NOMO-1 treated with DMSO at 0.1 percent for 48 hours (cell line): ENCODE results near the gene AMBP.
"Not testable (repeated sequence)": the region's sequence is repeated elsewhere in the genome, so short reads cannot be mapped to it uniquely, and the experiment has no call there.

ENCODE experiments used
- DNase-seq: peaks from one replicate; lab custom pipeline; 2025; ENCODE audit not compliant: unreplicated experiment; lab: John Stamatoyannopoulos, UW

Gene AMBP

DNA sequence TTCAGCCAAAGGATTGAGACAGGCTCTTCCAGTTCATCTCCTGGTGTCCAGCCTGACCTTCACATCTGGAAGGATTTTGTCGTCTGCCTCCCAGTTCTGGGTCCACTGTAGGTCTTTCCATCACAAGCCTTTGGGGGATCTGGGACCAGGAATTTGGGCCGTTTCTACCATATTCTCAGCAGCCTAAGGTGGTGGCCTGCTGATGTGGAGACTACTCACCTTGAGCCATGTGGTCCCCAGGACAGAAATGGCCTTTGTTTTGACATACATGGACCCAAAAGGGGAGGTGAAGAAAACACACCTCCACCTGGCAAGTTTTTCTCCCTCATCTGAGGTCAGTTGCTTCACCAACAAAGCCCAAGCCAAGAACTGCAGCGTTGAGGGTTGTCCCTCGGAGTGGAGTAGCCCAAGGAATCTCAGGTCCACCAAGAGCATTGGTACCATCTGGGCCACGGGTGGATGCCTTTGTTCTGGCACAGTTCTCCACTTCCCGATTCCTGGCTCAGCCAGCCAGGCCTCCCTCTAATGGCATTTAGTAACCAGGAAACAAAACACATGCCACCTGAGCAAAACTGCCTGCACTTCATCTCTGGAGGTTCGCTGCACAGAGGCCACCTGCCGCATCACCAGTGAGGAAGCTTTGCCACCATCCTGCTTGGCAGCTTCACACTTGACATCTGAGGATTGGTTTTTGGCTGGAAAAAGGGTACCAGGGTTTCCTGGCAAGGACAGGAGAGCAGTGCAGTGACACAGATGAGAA, 24.7 kb downstream of the AMBP start:
- DNase-seq = no peak

DNA sequence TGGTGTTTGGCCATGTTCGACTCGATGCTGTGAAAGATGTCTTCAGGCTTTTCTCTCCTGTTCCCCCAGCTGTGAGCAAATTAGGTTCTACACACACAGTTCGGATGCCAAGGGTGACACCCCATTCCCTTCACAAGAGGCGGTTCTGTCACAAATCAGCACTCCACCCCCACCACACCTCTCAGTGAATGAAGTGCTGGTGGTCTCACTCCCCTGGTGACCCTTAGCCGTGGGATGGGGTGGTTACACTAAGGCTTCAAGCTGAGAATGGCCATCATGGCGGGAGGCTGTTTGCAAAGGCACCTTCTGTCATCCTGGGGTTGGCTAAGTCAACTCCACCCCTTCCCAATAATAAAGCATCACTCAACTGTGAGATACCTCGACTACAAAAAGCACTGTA, 26.4 kb downstream of the AMBP start:
- DNase-seq = no peak

DNA sequence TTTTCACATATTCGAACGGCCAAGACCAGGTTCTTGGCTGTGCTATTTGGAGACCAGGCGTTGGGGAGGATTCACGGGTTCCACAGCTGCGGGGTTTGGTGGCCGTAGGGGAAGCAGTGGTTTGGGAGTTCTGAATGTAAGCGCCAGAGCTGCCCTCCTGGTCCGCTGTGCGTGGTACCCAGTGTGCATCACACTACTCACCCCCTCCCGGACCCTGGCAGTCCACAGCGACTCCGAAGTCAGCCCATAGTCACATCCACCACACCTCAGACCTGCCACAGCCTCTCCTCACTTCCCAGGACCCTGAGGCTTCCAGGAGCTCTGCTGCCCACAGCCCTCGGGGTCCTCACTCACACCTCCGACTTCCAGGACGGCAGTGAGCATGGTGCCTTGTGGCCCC, 26.8 kb downstream of the AMBP start:
- DNase-seq = no peak

DNA sequence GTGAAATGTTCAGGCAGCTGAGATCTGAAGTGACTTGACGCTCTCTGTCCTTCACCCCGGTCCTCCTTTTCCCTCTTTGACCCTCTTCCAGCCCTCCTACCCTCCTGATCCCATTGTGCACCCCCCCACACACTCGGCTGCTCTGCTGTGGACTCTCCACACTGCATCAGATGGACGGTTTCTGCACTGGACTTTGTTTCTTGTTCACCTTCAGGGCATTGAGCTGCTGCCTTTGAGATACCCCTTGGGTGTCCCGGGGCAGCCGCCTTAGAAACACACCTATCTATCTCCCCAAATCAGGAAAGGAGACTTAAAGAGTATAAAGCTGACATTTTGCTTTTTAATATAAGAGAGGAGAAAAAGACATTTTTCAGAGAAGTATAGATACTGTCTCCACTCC, 27.5 kb downstream of the AMBP start:
- DNase-seq = no peak

DNA sequence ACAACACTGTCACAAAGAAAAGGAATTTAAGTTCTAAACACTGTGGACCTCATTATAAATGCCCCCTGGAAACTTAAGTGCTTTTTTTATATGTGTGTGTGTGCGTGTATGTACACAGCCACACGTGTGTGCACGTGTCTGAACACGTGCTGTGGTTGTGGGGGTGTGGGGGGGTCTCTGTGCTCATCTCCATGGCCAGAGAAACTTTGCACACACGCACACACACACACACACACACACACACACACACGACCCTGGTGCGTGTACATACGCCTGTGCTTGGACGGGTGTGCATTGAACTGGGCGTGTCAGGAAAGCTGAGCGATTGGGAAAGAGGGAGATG, 27.9 kb downstream of the AMBP start:
- no peak for DNase-seq

DNA sequence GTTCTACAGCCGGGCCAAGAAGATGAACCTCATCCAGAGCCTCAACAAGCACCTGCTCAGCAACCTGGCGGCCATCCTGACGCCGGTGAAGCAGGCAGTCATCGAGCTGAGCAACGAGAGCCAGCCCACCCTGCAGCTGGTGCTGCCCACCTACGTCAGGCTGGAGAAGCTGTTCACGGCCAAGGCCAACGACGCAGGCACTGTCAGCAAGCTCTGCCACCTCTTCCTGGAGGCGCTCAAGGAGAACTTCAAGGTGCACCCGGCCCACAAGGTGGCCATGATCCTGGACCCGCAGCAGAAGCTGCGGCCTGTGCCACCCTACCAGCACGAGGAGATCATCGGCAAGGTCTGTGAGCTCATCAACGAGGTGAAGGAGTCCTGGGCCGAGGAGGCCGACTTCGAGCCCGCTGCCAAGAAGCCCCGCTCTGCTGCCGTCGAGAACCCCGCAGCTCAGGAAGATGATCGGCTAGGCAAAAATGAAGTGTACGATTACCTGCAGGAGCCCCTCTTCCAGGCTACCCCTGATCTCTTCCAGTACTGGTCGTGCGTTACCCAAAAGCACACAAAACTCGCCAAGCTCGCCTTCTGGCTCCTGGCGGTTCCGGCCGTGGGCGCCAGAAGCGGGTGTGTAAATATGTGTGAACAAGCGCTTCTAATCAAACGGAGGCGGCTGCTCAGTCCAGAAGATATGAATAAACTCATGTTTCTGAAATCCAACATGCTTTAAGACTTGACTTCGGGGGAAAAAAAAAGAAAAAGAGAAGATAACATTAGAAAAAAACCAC, 28.5 kb downstream of the AMBP start:
- DNase-seq = no peak

DNA sequence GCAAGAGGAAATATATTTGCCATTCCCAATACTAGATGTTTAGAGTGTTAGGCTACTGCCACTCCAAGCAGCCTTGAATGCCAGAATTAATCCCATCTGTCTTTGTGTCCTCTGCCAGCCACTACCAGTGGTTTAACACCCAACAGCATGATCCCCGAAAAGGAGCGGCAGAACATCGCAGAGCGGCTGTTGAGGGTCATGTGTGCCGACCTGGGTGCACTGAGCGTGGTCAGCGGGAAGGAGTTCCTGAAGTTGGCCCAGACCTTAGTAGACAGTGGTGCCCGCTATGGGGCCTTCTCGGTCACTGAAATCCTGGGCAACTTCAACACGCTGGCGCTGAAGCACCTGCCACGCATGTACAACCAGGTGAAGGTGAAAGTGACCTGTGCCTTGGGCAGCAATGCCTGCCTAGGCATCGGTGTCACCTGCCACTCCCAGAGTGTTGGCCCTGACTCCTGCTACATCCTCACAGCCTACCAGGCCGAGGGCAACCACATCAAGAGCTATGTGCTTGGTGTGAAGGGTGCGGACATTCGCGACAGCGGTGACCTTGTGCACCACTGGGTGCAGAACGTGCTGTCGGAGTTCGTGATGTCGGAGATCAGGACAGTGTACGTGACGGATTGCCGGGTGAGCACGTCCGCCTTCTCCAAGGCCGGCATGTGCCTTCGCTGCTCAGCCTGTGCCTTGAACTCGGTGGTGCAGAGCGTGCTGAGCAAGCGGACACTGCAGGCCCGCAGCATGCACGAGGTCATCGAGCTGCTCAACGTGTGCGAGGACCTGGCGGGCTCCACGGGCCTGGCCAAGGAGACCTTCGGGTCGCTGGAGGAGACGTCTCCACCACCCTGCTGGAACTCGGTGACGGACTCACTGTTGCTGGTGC, 29.3 kb downstream of the AMBP start:
- no peak for DNase-seq

DNA sequence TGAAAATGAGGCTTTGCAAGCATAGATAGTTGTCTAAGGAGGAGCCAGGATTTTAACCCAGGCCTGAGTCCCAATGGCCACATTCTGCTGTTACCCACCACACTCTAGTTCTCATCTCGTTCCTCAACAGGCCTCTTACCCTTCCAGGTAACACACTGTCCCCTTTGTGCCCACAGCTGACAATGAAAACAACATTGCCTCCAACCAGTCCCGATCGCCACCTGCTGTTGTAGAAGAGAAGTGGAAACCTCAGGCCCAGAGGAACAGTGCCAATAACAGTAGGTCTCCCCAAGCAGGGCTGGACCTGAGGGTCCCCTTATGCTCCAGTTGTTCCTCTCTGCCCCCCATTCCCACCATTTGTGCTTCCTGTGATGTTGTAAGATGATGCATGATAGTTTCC, 30.4 kb downstream of the AMBP start:
- DNase-seq = no peak

DNA sequence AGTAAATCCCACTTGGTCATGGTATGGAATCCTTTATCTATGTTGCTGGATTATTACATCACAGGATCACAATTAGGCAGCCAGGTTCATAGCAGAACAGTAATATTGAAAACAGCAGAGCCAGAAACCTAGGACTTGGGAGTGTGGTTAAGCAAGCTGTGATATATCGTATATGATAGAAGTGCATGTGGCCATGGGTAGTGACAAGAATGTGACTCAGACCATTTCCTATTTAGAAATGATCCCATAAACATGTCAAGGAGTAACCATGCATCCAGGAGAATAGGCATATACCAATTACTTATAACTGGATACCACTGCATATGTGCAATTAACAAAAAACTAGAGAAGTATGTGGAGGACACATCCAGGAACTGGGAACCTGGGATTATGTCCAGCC, 31.2 kb downstream of the AMBP start:
- DNase-seq = no peak

DNA sequence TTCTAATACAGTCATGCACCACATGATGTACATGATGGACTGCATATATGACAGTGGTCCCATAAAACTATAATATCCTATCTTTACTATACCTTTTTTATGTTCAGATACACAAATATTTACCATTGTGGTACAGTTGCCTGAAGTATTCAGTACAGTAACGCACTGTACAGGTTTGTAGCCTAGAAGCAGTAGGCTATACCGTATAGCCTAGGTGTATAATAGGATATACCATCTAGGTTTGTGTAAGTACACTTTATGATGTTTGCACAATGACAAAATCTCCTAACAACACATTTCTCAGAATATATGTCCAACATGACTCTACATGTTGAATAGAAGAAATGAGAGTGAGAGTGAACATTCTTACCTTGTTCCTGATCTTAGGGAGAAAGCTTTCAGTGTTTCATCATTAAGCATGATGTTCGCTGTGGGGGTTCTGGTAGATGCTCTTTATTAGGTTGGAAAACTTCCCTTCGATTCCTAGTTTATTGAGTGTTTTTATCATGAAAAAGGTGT, 31.8 kb downstream of the AMBP start:
- no peak for DNase-seq

DNA sequence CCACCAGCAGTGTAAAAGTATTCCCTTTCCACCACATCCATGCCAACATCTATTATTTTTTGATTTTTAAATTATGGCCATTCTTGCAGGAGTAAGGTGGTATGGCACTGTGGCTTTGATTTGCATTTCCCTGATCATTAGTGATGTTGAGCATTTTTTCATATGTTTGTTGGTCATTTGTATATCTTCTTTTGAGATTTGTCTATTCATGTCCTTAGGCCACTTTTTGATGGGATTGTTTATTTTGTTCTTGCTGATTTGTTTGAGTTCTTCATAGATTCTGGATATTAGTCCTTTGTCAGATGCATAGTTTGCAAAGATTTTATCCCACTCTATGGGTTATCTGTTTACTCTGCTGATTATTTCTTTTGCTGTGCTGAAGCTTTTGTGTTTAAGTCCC, 34.4 kb downstream of the AMBP start:
- not testable (repeated sequence) for DNase-seq

DNA sequence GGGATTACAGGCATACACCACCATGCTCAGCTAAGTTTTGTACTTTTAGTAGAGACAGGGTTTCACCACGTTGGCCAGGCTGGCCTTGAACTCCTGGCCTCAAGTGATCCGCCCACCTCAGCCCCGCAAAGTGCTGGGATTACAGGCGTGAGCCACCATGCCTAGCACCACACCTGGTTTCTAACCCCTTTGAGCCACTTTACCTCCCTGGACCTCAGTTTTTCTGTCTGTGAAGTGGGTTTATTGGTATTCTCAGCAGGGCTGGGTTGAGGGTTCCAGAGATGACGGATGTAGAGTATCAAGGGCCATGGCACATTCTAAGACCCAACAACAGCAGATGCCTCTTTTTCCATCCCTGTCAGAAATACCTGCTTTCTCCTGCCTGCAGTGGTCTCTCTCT, 38.6 kb downstream of the AMBP start:
- no peak for DNase-seq

DNA sequence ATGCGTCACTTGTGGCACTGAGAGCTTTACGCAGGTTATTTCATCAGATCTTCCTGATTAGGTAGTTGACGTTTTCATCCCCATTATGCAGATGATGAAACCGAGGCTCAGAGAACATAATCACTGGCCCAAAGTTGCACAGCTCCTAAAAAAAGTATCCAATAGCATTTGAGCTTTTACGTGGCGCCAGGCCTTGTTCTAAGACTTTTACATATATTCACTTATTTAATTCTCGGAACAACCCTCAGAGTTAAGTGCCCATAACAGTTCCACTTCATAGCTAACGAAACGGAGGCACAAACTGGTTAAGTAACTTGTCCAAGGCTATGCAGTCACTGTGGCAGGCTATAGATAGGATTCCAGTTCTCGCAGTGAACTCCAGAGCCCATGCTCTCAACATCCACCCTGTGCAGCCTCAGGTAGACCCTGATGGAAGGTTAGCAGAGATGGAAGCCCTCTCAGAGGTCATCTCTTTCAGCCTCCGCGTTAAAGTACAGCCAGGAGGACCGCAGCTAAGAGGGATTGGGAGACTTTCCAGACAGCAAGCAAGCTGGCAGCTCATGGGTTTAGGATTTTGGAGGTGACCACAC, 39.3 kb downstream of the AMBP start:
- DNase-seq = no peak

DNA sequence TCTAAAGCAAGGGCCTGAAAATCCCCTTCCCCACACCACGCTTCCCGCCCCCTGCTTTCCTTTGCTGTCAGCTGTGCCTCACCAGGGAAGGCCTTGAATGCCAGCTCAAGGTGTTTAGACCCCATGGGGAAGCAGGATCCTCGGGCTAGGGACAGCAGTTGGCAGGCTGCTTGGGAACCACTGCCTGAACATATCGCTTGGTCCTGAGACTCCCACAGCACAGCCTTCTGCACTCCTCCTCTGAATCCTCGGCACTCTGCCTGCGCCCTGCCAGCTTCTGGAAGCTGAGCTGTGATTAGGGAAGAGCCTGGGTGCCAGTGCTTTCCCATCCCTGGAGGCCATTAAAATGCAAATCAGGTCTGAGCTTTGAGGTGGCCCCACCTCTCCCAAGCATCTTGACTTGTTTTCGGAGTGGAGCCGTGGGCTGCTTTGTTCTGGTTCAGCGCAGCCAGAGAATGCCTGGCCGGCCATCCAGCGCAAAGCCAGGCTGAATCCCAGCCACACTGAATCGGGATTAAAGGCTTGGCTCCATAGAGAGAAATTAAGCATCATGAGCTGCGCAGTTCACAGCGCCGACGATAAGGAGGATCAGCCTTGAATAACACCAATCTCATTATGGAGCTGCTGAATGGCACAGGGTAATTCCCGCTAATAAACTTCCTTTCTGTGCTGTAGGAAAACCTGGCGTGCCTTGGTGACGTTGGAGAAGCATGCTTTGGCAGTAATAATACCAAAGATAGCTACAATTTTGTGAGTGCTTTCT, 40.0 kb downstream of the AMBP start:
- no peak for DNase-seq

DNA sequence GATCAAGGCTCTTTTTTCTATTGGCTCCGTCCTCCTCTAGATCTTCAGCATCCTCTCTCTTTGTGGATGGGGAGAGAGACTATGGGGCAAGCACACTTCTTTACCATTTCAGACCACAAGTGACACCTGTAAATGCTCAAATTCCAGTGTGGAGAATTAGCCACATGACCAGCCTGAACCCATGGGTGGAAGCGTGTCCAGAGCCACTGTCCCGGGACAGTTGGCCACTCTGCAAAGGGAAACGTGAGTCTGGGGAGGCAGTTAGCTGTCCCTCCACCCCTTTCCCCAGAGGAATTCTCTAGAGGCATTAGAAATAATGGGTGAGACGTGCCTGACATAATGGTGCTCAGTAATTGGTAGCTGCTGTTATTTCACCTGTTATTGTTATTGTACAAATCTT, 40.9 kb downstream of the AMBP start:
- no peak for DNase-seq

DNA sequence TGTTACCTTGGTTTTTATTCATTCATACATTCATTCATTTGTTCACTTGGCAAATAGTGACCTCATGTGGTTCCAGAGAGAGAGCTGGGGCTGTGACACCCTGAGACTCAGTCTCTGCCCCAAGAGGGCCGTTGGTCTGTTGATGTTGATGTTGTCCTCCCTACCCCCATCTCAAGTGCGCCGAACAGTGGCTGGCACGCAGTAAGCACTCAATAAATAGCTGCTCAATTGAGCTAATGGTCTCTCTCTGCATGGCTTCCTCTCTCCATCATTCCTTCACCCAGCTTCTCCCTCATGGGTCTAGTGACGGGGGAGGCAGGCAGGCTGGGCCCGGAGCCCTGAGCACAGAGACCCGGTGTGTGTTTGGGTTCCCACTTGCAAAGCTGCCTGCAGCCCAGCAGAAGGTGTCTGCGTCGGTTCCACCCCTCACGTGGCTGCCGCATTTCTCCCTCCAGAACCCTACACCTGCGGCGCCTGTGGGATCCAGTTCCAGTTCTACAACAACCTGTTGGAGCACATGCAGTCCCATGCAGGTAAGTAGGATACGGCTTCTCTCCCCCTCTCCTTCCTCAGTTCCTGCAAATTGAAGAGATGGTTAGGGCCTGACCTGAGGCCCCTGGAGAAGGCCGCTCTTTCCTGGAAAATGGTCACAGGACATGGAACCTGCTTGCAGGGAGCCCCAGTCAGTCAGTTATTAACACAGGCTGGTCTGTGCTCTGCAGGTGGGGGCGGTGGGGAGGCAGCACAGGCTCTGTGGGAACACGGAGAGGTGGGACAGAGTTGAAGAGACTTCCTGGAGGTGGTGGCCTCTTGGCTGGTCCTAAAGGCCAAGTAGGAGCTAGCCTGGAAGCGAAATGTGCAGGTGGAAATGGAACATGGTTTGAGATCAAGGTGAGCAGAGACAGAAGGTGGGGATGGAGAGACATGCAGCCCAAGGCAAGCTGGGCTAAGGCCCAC, 42.0 kb downstream of the AMBP start:
- DNase-seq = no peak

DNA sequence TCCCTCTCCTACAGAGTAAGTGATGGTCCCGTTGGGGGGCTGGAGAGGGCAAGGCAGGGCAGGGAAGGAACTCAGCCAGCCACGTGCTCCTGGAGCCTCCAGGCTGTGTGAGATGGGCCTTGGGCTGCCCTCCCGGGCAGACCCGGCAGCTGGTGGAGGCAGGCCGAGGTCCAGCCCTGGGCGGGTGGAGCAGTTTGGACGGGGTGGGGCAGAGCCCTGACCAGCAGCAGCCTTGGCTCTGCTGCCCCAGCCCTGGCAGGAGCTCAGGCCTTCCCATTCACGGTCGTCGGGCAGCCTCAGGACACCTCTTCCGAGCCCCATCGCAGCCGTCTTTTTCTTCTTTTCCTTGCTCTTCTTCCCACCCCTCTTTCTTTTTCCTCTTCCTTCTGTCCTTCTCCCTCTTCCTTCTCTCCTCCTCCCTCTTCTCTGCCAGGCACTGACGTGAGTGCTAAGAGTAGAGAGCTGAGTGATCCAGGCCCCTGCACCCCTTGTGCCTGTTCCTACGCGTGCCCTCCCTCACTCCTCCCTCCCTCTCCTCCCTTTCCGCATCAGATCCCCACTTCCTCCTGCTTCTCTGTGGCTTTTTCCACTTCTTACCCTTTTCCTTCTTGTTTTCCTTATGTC, 42.8 kb downstream of the AMBP start:
- DNase-seq = no peak

DNA sequence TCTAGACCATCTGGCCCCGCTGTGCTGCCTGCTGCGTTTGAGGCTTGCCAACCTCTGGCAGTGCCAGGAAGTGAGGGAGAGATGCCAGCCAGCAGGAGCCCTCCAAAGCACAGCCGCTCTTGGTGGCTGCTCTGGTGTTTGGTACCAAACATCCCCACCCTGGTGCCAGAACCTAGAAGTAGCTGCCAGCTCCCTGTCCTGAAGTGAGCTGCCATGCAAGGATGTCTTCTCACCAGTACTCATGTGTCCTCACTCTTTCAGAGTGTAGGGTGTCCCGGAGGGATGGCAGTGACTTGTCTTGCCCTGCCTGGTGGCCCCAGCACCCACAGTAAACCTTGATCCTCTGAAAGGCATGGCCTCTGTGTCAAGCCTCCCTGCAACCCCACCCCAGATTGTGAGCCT, 43.4 kb downstream of the AMBP start:
- DNase-seq = no peak

DNA sequence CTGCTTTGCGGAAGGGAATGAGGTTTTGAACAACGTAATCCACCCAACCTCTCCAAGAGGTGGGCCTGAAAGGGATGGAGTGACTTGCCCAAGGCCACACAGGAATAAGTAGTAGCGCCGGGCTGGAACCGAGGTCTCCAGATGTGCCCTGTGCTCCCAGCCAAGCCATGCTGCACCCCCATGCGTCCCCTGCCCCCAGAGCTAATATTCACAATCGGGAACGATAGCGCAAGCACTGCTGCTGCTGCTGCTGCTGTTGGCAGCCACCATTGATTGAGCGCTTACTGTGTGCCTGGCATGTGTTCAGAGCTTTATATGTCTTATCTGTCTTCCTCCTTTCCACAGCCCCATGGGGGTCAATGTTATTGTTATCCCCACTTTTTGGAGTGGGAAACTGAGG, 43.9 kb downstream of the AMBP start:
- DNase-seq = no peak
